ENCODE measurements around the gene MAST3.
"Not testable (repeated sequence)": the region's sequence is repeated elsewhere in the genome, so short reads cannot be mapped to it uniquely, and the experiment has no call there.

Gene MAST3

DNA sequence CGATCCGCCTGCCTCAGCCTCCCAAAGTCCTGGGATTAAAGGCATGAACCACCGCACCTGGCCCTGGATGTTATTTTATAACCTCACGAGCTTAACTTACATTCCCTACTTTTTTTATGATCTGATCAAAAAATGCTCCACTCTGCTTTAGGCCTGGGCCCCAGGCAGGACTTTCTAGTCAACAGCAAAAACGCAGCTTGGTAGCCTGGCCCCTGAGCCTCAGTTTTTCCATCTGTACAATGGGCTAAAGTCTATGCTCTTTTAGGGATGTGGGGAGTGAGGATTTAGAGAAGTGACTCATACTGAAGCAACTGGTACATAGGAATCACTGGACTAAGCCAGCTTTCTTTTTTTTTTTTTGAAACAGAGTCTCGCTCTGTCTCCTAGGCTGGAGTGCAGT is 43.5 kb downstream of the MAST3 start:
- no peak for DNase-seq

DNA sequence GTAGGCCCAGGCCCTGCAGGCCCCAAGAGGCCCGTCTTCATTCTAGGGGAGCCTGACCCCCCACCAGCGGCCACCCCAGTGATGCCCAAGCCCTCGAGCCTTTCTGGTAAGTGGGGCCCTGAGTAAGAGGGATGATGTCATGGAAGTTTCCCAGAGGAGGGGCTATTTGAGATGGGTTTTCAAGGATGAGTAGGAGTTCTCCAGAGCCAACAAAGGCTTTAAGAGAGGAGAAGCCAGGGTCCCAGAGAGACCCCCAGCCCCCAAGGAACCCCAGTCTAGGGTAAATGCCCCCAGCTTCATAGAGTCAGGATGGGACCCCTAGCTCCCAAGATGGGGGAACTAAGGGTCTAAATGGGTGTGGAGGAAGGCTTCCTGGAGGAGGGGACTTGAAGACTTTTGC is 46.3 kb downstream of the MAST3 start:
- no peak for DNase-seq

DNA sequence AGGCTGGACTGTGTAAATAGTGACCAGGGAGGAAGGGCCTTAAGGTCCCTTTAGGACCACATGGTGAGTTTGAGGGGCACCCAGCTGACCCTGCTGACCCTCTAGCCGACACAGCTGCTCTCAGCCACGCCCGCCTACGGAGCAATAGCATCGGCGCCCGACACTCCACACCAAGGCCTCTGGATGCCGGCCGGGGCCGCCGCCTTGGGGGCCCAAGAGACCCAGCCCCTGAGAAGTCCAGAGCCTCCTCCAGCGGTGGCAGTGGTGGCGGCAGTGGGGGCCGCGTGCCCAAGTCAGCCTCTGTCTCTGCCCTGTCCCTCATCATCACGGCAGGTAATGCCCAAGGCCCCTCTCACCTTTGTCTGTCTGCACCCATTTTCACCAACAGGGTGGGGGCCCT is 46.8 kb downstream of the MAST3 start:
- DNase-seq = no peak

DNA sequence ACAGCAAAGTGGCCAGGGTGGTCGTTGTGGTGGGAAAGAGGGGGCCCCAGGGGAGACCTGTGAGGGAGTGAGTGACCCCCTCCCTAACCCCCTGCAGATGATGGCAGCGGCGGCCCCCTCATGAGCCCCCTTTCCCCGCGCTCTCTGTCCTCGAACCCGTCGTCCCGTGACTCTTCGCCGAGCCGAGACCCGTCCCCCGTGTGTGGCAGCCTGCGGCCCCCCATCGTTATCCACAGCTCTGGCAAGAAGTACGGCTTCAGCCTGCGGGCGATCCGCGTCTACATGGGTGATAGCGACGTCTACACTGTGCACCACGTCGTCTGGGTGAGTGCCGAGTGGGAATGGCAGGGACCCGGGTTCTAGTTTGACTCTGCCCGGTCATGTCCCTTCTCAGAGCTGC is 47.3 kb downstream of the MAST3 start:
- no peak for DNase-seq

DNA sequence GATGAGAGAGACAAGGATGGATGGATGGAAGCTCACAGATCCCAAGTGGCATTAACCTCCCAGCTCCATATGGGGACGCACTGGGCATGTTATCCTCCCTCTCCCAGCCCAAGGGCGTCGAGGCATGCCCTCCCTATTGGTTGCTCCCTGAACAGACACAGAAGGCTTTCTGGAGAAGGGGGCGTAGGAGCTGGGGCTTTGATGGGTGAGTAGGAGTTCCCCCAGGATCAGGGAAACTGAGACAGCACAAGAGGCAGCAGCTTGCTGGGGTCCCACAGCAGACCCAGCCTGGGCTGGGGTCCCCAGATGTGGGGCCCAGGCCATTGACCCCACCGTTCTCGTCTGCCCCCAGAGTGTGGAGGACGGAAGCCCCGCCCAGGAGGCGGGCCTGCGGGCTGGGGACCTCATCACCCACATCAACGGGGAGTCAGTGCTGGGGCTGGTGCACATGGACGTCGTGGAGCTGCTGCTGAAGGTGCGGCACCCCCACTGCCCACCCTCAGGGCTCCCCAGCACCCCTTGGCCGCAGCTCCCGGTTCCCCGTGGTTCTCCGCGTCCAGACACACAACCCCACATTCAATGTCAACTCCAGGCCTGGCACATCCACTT is 47.9 kb downstream of the MAST3 start:
- no peak for DNase-seq

DNA sequence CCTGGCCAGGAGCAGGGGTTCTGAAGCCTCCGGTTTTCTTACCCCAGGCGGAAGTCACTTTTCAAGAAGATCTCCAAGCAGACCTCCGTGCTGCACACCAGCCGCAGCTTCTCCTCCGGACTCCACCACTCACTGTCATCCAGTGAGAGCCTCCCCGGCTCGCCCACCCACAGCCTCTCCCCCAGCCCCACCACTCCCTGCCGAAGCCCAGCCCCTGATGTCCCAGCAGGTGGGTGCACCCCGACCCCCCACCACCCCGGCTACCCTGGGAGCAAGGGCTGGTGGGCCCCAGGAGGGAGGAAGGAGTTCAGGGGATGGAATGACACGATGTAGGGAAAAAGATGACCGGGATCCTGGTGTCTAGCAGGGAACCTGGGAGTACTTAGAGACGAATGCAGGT is 49.8 kb downstream of the MAST3 start:
- no peak for DNase-seq

DNA sequence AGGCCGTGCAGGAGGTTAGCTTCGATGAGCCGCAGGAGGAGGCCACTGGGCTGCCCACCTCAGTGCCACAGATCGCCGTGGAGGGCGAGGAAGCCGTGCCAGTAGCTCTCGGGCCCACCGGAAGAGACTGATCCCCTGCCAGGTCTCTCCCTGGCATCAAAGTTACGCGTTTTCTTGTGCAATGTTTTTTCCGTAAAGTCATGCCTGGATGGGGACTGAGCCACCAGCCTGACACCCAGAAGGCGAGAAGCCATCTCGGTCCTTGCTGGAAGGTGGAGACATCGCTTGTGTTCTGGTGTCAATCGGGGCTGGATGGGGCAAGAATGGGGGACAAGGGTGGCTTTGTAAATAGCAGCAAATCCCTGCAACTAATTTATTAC is 52.0 kb downstream of the MAST3 start:
- DNase-seq = no peak

DNA sequence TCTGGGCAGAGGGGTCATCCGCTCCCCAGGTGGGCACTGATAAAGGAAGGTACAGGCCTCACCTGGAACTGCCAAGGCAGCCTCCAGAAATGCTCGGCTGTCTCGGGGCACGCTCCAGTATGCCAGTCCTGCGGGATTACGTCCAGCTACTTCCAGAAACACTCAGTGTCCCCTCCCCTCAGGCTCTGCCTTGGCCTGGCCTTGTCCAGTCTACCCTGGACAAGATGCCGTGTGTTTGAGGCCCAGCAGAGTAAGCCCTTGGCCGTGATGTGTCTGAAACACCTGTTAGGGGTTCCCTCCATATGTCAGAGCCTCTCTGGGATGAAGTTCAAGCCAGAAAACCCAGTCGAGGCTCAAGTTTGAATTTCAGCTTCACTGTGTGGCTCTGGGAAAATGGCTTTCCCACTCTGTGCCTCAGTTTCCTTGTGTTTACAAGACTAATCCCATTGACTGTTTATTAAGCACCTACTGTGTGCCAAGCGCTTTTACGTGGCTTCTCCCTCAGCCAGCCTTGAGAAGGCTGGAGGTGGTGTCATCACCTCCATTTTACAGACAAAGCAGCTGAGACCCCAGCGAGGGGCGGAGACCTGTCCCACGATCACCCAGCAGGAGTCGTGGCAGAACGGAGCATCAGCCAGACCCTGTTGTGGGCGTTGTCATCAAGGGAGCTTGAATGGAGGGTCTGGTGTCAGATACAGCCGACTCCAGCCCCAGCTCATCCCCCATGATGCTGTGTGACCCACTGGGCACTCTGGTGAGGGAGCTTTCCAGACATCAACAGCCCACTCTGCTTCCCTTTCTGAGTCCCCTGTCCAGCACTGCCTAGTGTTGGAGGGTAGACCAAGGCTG is 53.4 kb downstream of the MAST3 start:
- DNase-seq = no peak

DNA sequence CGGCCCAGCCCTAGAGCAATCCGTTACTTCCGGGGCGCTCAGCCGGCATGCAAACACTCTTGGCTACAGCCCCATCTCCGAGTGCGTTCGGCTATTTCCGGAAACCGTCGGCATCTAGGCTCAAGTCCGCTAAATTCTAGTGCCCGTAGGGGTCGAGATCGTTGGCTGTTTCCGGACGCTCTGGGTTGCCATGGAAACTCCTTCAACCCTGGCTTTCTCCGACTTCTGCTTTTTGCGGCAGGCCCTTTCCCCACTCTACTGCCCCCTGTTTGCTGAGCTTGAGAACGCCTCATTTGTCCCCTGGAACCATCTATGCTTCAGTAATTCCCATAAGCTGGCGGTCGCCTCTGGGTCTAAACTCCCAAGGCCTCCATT is 54.9 kb downstream of the MAST3 start:
- peak; percentile 99 for DNase-seq

DNA sequence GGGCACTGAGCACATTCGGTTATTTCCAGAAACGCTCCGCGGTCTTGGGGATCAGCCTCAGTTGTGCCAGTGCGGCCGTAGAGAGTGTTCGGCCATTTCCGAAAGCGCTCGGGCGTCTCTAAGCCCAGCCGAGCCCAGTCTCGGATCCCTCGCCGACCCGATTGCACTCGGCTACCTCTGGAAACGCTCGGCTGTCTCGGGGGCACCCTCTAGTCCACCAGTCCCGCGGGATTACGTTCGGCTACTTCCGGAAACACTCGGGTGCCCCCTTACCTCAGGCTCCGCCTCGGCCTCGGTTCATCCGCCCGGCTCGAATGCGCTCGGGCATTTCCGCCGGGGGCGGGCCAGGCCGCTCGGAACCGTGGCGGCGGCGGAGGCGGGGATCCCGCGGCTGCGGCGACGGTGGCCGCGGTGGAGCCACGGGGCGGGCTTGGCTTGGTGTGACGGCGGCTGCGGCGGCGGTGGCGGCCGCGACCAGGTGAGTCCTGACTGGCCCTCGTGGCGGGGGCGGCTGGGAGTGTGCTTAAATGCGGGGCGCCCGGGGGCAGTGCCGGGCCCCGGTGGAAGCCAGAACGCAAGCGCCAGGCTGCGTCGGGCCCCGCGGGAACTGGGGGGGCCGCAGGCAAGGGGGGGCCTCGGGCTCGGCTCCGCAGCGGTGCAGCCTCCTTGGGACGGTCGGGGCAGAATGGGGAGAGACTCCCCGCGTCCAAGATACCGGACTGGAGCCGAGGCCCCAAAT is 55.4 kb downstream of the MAST3 start, which contains the start of gene PIK3R2:
Gene PIK3R2, plus strand, starts transcription at position 347 of the 739 bp plus-strand sequence. CDS start 2,717 bp downstream, outside the sequence.
- DNase-seq = peak; percentile 100

DNA sequence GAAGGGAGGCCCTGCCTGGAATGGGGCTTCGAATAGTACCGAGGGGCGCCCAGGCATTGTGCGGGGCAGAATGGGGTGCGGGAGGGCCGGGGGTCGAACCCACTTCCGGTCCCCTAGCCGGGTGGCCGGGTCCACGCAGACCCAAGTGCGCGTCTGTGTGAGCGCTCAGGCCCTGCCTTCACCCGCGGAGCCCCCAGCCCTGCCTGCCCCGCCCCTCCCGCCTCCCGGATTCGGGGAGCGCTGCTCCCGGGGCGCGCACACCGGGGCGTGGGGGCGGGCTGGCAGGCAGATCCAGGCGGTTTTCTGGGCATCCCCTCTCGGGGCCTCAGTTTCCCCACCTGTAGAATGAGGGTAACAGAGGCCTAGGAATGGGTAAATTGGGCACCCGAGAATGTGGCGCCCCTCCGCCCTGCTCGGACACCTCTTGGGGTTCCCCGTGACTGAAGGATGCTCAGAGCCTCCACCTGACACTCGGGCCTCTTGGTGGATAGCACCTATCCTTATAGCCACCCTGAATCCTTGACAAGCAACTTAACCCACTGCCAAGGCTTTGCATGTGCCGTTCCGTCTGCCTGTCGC is 56.1 kb downstream of the MAST3 start:
- no peak for DNase-seq

DNA sequence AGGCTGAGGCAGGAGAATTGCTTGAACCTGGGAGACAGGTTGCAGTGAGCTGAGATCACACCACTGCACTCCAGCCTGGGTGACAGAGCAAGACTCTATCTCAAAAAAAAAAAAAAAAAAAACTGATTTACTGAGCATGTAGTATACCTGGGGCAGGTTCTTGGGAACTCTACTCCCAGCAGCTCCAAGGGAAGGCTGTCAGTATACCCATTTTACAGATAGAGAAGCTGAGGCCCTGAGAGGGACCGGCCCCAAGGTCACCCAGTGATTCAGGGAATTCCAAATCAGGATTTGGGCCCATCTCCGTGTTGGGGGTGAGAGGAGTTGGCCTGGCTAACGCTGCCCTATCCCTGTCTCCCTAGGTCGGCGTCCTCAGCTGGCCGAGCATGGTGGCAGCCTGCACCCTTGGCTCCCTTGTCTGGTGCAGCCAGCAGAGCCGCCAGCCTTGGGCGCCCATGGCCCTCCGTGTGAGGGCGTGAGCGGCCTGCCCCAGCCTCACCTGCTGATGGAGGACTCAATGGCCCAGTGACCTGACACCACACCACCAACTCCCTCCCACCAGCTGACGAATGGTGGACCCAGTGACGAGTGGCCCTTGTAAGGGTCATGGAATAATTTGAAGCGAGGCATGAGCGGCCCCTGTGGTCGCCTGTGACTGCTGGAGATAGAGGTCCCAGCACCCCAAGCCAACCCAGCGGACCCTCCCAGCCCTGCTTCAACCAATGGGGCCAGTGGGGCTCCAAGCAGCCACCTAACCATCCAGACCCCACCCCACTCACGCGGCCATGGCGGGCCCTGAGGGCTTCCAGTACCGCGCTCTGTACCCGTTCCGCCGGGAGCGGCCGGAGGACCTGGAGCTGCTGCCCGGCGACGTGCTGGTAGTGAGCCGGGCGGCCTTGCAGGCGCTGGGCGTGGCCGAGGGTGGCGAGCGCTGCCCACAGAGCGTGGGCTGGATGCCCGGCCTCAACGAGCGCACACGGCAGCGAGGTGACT is 57.8 kb downstream of the MAST3 start:
- DNase-seq = no peak

DNA sequence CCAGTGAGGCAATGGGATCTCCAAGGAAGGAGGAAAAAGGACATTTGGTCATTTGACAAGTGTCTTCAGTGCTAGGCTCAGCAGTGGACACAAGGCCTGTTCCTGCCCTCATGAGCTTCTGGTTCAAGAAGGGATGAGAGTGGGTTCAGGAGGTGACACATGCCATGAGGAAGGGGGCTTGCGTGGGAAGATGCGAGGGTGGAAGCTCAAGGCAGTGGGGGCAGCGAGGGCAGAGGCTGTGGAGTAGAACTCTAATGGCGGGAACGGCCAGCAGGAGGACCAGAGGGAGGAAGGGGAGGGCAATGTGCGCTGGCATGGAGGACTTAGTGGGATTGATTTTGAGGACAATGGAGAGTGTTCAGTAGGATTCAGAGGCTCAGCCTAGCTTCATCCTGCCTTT is 58.7 kb downstream of the MAST3 start:
- no peak for DNase-seq

DNA sequence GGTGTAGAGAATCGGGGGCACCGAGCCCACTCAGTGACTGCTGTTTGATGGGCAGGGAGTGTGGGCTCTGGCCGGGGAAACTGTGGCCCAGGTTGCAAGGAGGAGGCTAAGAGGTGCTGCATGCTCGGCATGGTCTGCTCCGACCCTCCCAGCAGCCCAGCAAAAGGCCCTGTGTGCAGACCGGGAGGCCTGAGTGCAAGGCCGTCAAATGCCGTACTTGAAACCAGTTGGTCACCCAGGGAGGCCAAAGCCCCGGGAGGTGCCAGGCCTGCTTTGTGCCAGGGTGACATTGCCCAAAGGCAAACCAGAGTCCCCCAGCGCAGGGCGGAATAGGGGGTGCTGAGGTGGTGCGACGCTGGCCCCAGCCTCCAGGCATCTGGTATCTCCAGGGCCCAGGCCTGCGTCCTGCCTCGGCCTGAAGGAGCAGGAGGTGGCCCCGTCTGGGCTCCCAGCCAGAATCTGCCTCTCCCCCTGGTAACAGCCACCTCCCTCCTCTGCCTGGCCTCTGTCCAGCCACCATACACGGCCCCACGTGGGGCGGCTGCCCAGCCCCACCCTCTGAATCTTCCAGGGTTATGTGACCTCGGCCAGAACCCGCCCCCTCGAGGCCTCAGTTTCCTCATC is 59.4 kb downstream of the MAST3 start:
- no peak for DNase-seq

DNA sequence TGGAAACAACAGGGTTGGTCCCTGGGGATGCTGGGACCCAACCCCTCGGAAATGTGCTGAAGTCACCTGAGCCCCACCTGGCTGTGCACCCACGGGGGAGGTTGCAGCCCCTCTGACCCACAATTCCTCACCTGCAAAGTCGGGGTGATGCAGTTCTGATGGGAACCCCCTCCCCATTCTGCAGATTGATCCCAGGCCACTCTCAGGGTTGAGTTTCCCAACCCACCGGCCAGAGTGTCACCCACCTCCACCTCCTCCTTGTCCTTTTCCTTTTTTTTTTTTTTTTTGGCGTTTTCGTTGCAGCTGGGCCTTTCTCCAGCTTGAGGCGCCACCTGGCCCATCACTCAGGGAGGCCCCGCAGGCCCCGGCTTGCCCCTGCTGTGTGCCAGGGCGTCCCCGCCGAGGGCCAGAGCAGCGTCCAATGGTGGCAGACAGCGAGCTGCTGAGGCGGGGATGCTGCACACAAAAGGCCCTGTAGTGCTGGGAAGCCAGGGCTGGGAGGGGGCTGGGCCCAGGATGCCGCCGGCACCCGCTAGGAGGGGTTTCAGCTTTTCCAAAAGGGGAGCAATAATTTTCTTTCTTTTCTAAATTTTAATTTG is 60.0 kb downstream of the MAST3 start:
- DNase-seq = no peak

DNA sequence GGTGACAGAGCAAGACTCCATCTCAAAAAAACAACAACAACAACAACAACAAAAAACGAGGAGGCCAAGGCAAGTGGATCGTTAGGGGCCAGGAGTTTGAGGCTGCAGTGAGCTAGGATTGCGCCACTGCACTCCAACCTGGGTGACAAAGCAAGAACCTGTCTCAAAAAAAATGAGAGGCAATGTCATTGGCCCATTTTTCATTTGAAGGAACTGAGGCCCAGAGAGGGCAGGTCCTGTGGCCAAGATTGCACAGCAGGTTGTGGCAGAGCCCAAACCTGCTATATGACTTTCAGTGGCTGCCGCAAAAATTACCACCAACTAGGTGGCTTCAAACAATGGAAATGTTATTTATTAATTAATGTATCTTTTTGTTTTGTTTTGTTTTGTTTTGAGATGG is 60.9 kb downstream of the MAST3 start:
- DNase-seq = no peak

DNA sequence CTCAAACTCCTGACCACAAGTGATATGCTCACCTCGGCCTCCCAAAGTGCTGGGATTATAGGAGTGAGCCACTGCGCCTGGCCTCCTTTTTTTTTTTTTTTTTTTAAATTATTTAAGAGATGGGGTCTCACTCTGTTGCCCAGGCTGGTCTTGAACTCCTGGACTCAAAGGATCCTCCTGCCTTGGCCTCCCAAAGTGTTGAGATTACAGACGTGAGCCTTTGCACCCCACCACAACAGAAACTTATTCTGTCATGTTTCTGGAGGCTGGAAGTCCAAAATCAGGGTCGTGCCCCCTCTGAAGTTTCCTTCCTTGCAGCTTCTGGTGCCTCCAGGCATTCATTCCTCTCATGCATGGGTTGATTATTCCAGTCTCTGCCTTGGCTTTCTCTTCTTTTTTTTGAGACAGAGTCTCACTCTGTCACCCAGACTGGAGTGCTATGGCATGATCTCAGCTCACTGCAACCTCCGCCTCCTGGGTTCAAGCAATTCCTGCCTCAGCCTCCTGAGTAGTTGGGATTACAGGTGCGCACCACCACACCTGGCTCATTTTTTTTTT is 61.6 kb downstream of the MAST3 start:
- not testable (repeated sequence) for DNase-seq

DNA sequence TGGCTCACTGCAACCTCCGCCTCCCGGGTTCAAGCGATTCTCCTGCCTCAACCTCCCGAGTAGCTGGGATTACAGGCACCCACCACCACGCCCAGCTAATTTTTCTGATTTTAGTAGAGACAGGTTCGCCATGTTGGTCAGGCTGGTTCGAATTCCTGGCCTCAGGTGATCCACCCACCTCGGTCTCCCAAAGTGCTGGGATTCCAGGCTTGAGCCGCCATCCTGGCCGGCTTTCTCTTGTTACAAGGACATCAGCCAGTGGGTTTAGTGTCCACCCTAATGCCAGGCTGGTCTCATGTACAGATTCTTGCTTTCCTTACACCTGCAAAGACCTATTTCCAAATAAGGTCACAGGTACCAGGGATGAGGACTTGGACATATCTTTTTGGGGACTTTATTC is 62.2 kb downstream of the MAST3 start:
- DNase-seq = no peak

DNA sequence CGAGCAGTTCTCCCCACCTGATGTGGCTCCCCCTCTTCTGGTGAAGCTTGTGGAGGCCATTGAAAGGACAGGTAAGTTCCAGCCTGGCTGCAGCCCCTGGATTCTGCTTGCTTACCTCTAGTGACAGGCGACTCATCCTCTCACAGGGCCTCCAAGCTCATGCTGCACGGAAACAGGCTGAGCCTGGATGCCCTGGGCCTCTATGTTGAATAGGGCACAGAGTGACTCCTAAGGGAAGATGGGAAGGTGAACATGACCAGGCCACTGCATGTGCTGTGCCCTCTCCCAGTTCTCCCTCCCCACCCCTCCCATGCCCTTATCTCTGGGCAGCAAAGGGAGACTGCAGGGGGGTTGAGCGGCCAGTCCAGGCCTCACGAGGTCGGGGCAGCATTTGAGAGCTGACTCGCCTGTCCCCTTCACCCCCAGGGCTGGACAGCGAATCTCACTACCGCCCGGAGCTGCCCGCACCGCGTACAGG is 63.0 kb downstream of the MAST3 start:
- no peak for DNase-seq

DNA sequence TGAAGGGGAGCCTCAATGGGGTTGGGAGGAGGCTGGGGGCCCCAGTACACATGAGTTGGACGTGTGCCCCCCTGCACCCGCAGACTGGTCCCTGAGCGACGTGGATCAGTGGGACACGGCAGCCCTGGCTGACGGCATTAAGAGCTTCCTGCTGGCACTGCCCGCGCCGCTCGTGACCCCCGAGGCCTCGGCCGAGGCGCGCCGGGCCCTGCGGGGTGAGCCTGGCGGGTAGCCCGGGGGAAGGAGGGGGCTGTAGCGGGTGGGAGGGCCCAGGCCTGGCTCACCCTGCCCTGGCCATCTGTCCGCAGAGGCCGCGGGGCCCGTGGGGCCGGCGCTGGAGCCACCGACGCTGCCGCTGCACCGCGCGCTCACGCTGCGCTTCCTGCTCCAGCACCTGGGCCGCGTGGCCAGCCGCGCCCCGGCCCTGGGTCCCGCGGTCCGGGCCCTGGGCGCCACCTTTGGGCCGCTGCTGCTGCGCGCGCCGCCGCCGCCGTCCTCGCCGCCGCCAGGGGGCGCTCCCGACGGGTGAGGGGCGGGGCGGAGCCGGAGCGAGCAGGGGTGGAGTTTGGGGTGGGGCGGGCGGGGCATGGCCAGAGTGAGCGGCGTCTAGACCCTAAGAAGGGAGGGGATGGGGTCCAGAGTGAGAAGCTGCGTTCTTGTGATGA is 63.5 kb downstream of the MAST3 start:
- peak; percentile 78 for DNase-seq

Data from effector CD4-positive, alpha-beta T cell (primary cell).